ENCODE results near the gene CHD2. TPM values are rescaled to one million over a fixed set of nuclear protein-coding genes. Genes with fewer than 3 reads are reported as not detected.

Gene CHD2
- total RNA-seq, 1 experiment from 2014 or later: 85.0 TPM

- Mint-ChIP-seq H3K27ac (ENCODE audit: unreplicated experiment) (no peak overlapping the region), H3K36me3 (ENCODE audit: insufficient read depth, unreplicated experiment) (peaks cover 98% of the 10 kb centered on the region), H3K9me3 (ENCODE audit: unreplicated experiment) (no peaks in the 10 kb centered on the region), H3K4me1 (ENCODE audit: low read depth, unreplicated experiment) (no peaks in the 10 kb centered on the region), H3K4me3 (ENCODE audit: unreplicated experiment) (no peak overlapping the region), H3K27me3 (ENCODE audit: insufficient read depth, unreplicated experiment) (no peaks in the 10 kb centered on the region)
- Histone ChIP-seq H3K9me3 (no peaks in the 10 kb centered on the region), H3K4me3 (ENCODE audit: low read depth, low read length) (no peak overlapping the region), H3K27me3 (replicated peaks; ENCODE audit: control insufficient read depth, insufficient read depth, low read length) (no peaks in the 10 kb centered on the region), H3K4me1 (no peaks in the 10 kb centered on the region), H3K36me3 (ENCODE audit: control insufficient read depth, insufficient read depth, low read length) (peaks cover 4% of the 10 kb centered on the region; the same call in 1 of the 2 replicates)
- intact Hi-C loops (cut with micrococcal nuclease; ENCODE audit: unreplicated experiment): no loop called here
- CTCF ChIA-PET: no interaction called here
- POLR2A ChIA-PET: no interaction called here
- no TSS peak for BruUV-seq (replicated peaks)
- TF ChIP-seq CTCF (IDR thresholded peaks at IDR 0.05; ENCODE audit: insufficient read depth in 1 of 2, low read depth in 1 of 2, low read length in 1 of 2, severe bottlenecking in 1 of 2, unreplicated experiment in 1 of 2): no peak
- no peak for DNase-seq
Measured at GRCh38 chr15:93007994-93008393, 107.9 kb downstream of the CHD2 start.

GRCh38 chr15:93012786-93013185 is 112.7 kb downstream of the CHD2 start:
- no peak overlapping the region for H3K4me3 ChIP-seq (ENCODE audit: low read depth, low read length)
- H3K9me3 Mint-ChIP-seq (ENCODE audit: unreplicated experiment): no peaks in the 10 kb centered on the region
- H3K4me1 Mint-ChIP-seq (ENCODE audit: low read depth, unreplicated experiment): no peaks in the 10 kb centered on the region
- DNase-seq: no peak
- H3K9me3 ChIP-seq: no peaks in the 10 kb centered on the region
- peaks cover 99% of the 10 kb centered on the region for H3K36me3 Mint-ChIP-seq (ENCODE audit: insufficient read depth, unreplicated experiment)
- no peak overlapping the region for H3K4me3 Mint-ChIP-seq (ENCODE audit: unreplicated experiment)
- H3K36me3 ChIP-seq (ENCODE audit: control insufficient read depth, insufficient read depth, low read length): peaks cover 3% of the 10 kb centered on the region
- ChIA-PET POLR2A (no interaction called here), CTCF (no interaction called here)
- no TSS peak for BruUV-seq (replicated peaks)
- no peaks in the 10 kb centered on the region for H3K27me3 ChIP-seq (replicated peaks; ENCODE audit: control insufficient read depth, insufficient read depth, low read length)
- TF ChIP-seq CTCF (IDR thresholded peaks at IDR 0.05; ENCODE audit: insufficient read depth in 1 of 2, low read depth in 1 of 2, low read length in 1 of 2, severe bottlenecking in 1 of 2, unreplicated experiment in 1 of 2): no peak
- no peaks in the 10 kb centered on the region for H3K4me1 ChIP-seq
- intact Hi-C loops (cut with micrococcal nuclease; ENCODE audit: unreplicated experiment): no loop called here
- no peak overlapping the region for H3K27ac Mint-ChIP-seq (ENCODE audit: unreplicated experiment)
- H3K27me3 Mint-ChIP-seq (ENCODE audit: insufficient read depth, unreplicated experiment): no peaks in the 10 kb centered on the region

GRCh38 chr15:93017526-93017925 is 117.4 kb downstream of the CHD2 start:
- Mint-ChIP-seq H3K9me3 (ENCODE audit: unreplicated experiment) (no peaks in the 10 kb centered on the region), H3K4me3 (ENCODE audit: unreplicated experiment) (no peak overlapping the region), H3K27me3 (ENCODE audit: insufficient read depth, unreplicated experiment) (no peaks in the 10 kb centered on the region), H3K36me3 (ENCODE audit: insufficient read depth, unreplicated experiment) (peaks cover 99% of the 10 kb centered on the region), H3K27ac (ENCODE audit: unreplicated experiment) (no peak overlapping the region), H3K4me1 (ENCODE audit: low read depth, unreplicated experiment) (no peaks in the 10 kb centered on the region)
- DNase-seq: no peak
- no TSS peak for BruUV-seq (replicated peaks)
- Histone ChIP-seq H3K27me3 (replicated peaks; ENCODE audit: control insufficient read depth, insufficient read depth, low read length) (no peaks in the 10 kb centered on the region), H3K4me3 (ENCODE audit: low read depth, low read length) (no peak overlapping the region), H3K4me1 (no peaks in the 10 kb centered on the region), H3K36me3 (ENCODE audit: control insufficient read depth, insufficient read depth, low read length) (peaks cover 4% of the 10 kb centered on the region), H3K9me3 (no peaks in the 10 kb centered on the region)
- ChIA-PET POLR2A (no interaction called here), CTCF (interaction anchor here (0.8 kb wide), 1 partner anchor 13 kb away, joined by 3 read pairs; no protein-coding TSS in a partner anchor)
- no peak for TF ChIP-seq CTCF (IDR thresholded peaks at IDR 0.05; ENCODE audit: insufficient read depth in 1 of 2, low read depth in 1 of 2, low read length in 1 of 2, severe bottlenecking in 1 of 2, unreplicated experiment in 1 of 2)
- intact Hi-C loops (cut with micrococcal nuclease; ENCODE audit: unreplicated experiment): no loop called here

Data from Caco-2 (cell line).